Measurements from ENCODE around the gene TRPV3. TPM values are rescaled to one million over a fixed set of nuclear protein-coding genes. Genes with fewer than 3 reads are reported as not detected.
"Not testable (repeated sequence)": the region's sequence is repeated elsewhere in the genome, so short reads cannot be mapped to it uniquely, and the experiment has no call there.

Gene TRPV3
- total RNA-seq, 1 donor from 2014 or later: 1.3 TPM

DNA sequence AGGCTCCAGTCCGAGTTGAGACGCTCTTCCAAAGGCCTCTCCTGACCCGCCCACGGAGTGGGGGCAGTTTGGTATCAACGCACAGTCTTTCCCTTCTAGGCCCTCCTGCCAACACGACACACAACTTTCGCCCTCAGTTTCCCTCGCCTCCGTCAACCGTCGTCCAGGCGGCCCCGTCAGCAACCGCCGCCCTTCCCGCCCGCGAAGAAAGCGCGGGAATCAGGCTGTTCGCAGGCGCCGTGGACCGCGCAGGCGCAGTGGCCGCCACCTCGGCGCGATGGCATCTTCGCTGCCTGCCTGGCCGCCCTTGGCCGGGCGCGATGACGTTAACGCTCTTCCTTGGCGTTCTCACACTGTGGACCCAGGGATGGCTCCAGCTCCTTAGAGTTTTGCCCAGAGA lies 86.0 kb downstream of the TRPV3 start, which contains the start of gene SPATA22:
SPATA22 (minus strand) TSS at position 221 of the 400 bp plus-strand sequence. CDS start 2,494 bp downstream, outside the sequence.
- ATAC-seq: no peak

DNA sequence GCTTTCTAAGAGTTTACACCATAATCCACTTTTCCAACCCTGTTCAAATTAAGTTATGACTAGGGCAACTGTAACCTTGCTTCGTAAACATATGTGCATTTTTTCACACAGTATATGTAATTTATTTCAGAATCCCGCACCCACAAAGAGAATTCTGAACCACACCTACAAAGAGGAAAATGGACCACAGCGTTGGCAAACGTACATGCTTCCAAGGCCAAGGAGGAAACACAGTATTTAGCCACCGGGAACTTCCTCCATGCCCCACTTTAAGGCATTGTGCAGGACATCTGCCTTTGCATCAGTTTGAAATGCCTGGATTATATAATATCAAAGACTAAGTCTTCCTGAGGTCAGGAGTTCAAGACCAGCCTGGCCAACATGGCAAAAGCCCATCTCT lies 88.1 kb downstream of the TRPV3 start:
- no peak for ATAC-seq

DNA sequence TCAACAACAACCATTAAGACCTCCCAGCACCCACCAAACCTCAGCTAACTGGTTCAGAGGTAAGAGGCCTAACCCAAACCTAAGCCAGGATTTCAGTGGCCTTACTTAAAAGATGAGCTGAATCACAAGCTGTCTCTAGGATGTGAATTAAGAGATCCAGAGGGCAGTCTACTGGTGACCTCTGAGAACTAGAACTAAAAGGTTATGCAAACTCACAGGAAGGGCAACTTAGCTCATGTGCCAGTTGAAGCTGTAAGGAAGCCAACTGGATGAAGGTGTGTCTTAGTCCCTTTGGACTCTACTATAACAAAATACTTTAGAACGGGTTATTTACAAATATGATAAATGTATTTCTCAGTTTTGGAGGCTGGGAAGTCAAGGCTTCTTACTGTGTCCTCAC lies 91.3 kb downstream of the TRPV3 start:
- ATAC-seq: not testable (repeated sequence)

Other genes with a start within 250 kb of the TRPV3 start
- gene OR3A2, start 171.5 kb downstream of the TRPV3 start, total RNA-seq: not detected
- gene OR1E1, start 159.4 kb downstream of the TRPV3 start, total RNA-seq: not detected
- gene OR3A3, start 146.4 kb downstream of the TRPV3 start, total RNA-seq: not detected
- gene OR1E2, start 124.0 kb downstream of the TRPV3 start, total RNA-seq: not detected
- not detected for gene SPATA22, start 86.0 kb downstream of the TRPV3 start, total RNA-seq
- gene ASPA, start 81.8 kb downstream of the TRPV3 start, total RNA-seq: 0.56 TPM
- gene TRPV1, start 51.6 kb upstream of the TRPV3 start, total RNA-seq: 0.96 TPM
- gene SHPK, start 78.4 kb upstream of the TRPV3 start, total RNA-seq: 11.2 TPM
- gene CTNS, start 78.9 kb upstream of the TRPV3 start, total RNA-seq: 4.9 TPM
- gene TAX1BP3, start 110.8 kb upstream of the TRPV3 start, total RNA-seq: 209 TPM
- 35.0 TPM for gene EMC6, start 111.0 kb upstream of the TRPV3 start, total RNA-seq
- gene P2RX5, start 138.3 kb upstream of the TRPV3 start, total RNA-seq: 0.72 TPM
- gene HASPIN, start 166.1 kb upstream of the TRPV3 start, total RNA-seq: 3.4 TPM
- 19.4 TPM for gene ITGAE, start 243.4 kb upstream of the TRPV3 start, total RNA-seq

Data from esophagus mucosa (tissue), 1 donor.